ENCODE results near the gene DERL2. TPM values are rescaled to one million over a fixed set of nuclear protein-coding genes. Genes with fewer than 3 reads are reported as not detected.

The DERL2 gene
- total and polyA plus RNA-seq, 9 of the 15 experiments (the other 6 are each of a cell fraction or from before 2014, with no cell fraction given): 11.5 to 105 (median 30.7) TPM

DNA sequence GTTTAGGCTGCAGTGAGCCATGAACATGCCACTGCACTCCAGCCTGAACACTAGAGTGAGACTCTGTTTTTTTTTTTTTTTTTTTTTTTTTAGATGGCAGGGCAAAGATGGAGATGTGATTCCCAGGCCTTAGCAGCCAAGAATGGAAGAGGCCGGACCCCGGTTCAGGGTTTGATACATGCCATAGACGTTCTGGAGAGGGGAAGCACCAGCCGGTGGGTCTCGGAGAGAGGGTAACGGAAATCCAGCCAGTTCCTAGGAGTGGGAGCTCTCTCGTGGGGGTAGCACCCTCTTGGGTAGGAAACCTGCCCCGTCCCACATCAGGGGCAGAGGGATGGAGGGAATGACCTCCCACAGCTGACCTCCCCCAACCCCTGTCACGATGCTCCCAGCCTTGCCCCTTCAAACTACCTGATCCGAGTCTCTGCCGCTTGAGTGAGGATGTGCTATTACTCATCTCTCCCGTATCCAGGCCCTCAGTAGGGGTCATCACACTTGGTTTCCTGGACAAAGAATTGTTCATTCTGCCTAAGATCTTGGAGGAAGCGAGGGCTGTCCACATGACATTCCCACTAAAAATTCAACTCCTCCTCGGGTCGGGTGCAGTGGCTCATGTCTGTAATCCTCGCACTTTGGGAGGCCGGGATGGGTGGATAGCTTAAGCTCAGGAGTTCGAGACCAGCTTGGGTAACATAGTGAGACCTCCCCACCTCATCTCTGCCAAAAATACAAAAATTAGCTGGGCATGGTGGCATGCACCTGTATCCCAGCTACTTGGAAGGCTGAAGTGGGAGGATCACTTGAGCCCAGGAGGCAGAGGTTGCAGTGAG lies 47.7 kb upstream of the DERL2 start (continued):
- TF ChIP-seq, protein P1, sequence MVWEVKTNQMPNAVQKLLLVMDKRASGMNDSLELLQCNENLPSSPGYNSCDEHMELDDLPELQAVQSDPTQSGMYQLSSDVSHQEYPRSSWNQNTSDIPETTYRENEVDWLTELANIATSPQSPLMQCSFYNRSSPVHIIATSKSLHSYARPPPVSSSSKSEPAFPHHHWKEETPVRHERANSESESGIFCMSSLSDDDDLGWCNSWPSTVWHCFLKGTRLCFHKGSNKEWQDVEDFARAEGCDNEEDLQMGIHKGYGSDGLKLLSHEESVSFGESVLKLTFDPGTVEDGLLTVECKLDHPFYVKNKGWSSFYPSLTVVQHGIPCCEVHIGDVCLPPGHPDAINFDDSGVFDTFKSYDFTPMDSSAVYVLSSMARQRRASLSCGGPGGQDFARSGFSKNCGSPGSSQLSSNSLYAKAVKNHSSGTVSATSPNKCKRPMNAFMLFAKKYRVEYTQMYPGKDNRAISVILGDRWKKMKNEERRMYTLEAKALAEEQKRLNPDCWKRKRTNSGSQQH (CRISPR knock-in tag; IDR thresholded peaks at IDR 0.05): no peak
- TF ChIP-seq ZNF274 (IDR thresholded peaks at IDR 0.05; ENCODE audit: borderline replicate concordance, low read depth, low read length): no peak
- TF ChIP-seq, protein P2, sequence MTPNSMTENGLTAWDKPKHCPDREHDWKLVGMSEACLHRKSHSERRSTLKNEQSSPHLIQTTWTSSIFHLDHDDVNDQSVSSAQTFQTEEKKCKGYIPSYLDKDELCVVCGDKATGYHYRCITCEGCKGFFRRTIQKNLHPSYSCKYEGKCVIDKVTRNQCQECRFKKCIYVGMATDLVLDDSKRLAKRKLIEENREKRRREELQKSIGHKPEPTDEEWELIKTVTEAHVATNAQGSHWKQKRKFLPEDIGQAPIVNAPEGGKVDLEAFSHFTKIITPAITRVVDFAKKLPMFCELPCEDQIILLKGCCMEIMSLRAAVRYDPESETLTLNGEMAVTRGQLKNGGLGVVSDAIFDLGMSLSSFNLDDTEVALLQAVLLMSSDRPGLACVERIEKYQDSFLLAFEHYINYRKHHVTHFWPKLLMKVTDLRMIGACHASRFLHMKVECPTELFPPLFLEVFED (CRISPR knock-in tag; conservative IDR thresholded peaks at IDR 0.05): no peak
- TF ChIP-seq, protein P3, sequence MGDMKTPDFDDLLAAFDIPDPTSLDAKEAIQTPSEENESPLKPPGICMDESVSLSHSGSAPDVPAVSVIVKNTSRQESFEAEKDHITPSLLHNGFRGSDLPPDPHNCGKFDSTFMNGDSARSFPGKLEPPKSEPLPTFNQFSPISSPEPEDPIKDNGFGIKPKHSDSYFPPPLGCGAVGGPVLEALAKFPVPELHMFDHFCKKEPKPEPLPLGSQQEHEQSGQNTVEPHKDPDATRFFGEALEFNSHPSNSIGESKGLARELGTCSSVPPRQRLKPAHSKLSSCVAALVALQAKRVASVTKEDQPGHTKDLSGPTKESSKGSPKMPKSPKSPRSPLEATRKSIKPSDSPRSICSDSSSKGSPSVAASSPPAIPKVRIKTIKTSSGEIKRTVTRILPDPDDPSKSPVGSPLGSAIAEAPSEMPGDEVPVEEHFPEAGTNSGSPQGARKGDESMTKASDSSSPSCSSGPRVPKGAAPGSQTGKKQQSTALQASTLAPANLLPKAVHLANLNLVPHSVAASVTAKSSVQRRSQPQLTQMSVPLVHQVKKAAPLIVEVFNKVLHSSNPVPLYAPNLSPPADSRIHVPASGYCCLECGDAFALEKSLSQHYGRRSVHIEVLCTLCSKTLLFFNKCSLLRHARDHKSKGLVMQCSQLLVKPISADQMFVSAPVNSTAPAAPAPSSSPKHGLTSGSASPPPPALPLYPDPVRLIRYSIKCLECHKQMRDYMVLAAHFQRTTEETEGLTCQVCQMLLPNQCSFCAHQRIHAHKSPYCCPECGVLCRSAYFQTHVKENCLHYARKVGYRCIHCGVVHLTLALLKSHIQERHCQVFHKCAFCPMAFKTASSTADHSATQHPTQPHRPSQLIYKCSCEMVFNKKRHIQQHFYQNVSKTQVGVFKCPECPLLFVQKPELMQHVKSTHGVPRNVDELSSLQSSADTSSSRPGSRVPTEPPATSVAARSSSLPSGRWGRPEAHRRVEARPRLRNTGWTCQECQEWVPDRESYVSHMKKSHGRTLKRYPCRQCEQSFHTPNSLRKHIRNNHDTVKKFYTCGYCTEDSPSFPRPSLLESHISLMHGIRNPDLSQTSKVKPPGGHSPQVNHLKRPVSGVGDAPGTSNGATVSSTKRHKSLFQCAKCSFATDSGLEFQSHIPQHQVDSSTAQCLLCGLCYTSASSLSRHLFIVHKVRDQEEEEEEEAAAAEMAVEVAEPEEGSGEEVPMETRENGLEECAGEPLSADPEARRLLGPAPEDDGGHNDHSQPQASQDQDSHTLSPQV (IDR thresholded peaks at IDR 0.05): no peak
- no peak for TF ChIP-seq ZBTB43 (CRISPR knock-in tag; IDR thresholded peaks at IDR 0.05)
- TF ChIP-seq FOXP4 (CRISPR knock-in tag; IDR thresholded peaks at IDR 0.05; ENCODE audit: borderline replicate concordance): no peak
- no peak for TF ChIP-seq ZNF398 (CRISPR knock-in tag; IDR thresholded peaks at IDR 0.05)
